Measurements from ENCODE around the gene IFNA10.
"Not testable (repeated sequence)": the region's sequence is repeated elsewhere in the genome, so short reads cannot be mapped to it uniquely, and the experiment has no call there.

The IFNA10 gene

GRCh38 chr9:21210311-21210710, 3.4 kb upstream of the IFNA10 start:
- TF ChIP-seq ZNF274 (IDR thresholded peaks at IDR 0.05; ENCODE audit: low read depth, low read length): no peak

DNA sequence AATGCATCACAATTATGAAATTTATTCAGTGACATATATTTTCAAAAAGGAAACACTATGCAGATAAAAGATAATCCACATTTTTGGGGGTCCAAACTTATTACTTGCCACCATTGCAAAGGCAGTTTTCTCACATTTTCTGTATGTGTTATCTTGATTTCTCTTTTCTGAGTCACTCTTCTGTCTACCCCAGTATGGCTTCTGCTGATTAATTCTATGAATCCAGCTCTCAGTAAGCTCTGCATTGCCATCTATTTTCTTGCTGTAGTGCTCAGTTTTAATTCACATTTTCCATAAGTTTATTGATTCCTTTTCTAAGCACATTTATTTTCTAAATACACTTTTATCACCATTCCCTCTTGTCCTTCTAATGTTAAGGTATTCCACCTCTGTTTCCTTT, 1.7 kb downstream of the IFNA10 start:
- no peak for TF ChIP-seq ZNF274 (IDR thresholded peaks at IDR 0.05; ENCODE audit: low read depth, low read length)
- H3K4me3 ChIP-seq (ENCODE audit: low read length): no peak overlapping the region

More at GRCh38 chr9:21210311-21210710, 3.4 kb upstream of the IFNA10 start:
- no peak overlapping the region for H3K4me3 ChIP-seq (ENCODE audit: low read length)

DNA sequence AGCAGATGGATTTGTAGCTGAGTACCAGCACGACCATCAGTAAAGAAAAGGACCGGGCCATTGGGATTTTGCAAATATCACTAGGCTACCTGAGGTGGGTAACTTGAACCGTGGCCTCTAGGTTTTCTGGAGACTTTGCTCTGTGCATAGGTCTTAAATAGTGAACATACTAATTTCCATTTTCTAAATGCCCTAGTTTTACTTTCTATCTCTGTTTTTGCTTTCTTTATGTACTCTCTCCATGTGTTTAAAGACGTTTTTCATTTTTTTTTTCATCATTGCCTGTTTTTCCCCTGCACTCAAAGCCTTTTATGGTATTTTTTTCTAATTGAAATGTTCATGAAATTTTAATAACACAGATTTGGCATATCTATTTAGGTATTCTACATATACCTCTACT, 4.8 kb downstream of the IFNA10 start, which contains the start of gene IFNA7:
Gene IFNA7 (minus strand): TSS at position 101 of the 400 bp plus-strand sequence. CDS start 40 bp downstream, at position 61.
- not testable (repeated sequence) for H3K4me3 ChIP-seq (ENCODE audit: low read length)

DNA sequence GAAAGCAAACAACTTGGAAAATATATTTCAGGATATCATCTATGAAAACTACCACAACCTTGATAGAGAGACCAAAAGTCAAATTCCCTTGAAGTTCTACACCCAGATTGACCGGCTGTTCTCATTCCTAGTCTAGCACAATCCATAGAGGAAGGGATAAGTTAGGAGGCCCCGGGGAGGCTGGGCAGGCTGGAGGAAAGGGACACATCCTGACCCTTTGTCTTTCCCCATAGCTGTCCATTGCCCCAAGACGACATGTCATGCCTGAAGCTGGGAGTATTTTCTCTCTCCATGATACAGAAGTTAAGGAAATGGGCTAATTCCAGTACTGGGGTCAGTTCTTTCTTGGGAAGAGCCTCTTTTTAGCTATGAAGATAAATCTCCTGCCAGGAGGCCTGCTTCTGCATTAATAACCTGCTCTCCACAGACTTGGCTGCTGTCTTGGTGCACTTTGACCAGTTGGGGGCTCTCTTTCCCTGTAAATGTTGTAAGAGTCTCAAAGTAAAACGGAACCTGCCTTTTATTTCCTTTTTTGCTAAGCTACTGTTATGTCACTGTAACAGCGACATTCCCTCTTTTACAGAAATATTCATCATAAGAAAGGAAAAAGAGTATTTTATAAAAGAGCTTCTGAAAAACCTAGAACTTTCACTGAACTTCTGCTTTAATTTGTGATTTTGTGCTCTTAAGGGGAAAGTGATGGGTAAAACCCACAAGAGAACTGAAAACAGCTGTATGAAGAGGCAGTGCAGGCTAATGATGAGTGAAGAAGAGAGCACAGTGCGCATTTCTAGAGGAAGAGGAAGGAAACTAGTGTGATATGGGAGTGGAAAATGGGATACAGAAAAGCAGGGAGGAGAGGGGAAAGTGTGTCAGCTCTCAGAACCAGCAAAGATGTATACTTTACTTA, 11.8 kb downstream of the IFNA10 start:
- H3K4me3 ChIP-seq (ENCODE audit: low read length): not testable (repeated sequence)

GRCh38 chr9:21187487-21187886, 19.5 kb downstream of the IFNA10 start, which contains the start of gene IFNA4:
IFNA4 (minus strand) TSS chr9:21187587; CDS start chr9:21187531, 56 bp downstream.
- not testable (repeated sequence) for H3K4me3 ChIP-seq (ENCODE audit: low read length)

DNA sequence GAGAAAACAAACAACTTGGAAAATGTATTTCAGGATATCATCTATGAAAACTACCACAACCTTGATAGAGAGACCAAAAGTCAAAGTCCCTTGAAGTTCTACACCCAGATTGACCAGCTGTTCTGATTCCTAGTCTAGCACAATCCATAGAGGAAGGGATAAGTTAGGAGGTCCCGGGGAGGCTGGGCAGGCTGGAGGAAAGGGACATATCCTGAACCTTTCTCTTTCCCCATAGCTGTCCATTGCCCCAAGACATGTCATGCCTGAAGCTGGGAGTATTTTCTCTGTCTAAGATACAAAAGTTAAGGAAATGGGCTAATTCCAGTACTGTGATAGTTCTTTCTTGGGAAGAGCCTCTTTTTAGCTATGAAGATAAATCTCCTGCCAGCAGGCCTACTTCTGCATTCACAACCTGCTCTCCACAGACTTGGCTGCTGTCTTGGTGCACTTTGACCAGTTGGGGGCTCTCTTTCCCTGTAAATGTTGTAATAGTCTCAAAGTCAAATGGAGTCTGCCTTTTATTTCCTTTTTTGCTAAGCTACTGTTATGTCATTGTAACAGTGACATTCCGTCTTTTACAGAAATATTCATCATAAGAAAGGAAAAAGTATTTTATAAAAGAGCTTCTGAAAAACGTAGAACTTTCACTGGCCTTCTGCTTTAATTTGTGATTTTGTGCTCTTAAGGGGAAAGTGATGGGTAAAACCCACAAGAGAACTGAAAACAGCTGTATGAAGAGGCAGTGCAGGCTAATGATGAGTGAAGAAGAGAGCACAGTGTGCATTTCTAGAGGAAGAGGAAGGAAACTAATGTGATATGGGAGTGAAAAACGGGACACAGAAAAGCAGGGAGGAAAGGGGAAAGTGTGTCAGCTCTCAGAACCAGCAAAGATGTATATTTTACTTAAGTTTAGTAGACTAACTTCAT, 23.9 kb downstream of the IFNA10 start:
- H3K4me3 ChIP-seq (ENCODE audit: low read length): not testable (repeated sequence)

GRCh38 chr9:21174671-21175070, 32.3 kb downstream of the IFNA10 start:
- TF ChIP-seq ZNF274 (IDR thresholded peaks at IDR 0.05; ENCODE audit: low read depth, low read length): no peak

DNA sequence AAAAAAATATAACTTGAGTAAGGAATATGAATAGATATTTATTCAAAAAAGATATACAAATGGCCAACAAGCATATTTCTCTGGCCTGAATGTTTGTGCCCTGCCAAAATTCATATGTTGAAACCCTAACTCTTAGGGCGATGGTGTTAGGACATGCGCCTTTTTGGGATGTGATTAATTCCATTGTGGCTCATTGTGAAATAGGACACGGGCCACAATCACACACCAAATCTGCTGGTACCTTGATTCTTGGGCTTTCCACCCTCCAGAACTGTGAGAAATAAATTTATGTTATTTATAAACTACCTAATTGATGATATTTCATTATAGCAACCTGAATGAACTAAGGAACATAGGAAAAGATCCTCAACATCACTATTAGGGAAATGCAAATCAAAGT, 34.8 kb downstream of the IFNA10 start:
- TF ChIP-seq ZNF274 (IDR thresholded peaks at IDR 0.05; ENCODE audit: low read depth, low read length): no peak

More at GRCh38 chr9:21174671-21175070, 32.3 kb downstream of the IFNA10 start:
- H3K4me3 ChIP-seq (ENCODE audit: low read length): no peak overlapping the region

GRCh38 chr9:21171351-21171750, 35.6 kb downstream of the IFNA10 start:
- TF ChIP-seq ZNF274 (IDR thresholded peaks at IDR 0.05; ENCODE audit: low read depth, low read length): no peak
- H3K4me3 ChIP-seq (ENCODE audit: low read length): no peak overlapping the region

More for the DNA sequence above, 34.8 kb downstream of the IFNA10 start:
- H3K4me3 ChIP-seq (ENCODE audit: low read length): no peak overlapping the region

DNA sequence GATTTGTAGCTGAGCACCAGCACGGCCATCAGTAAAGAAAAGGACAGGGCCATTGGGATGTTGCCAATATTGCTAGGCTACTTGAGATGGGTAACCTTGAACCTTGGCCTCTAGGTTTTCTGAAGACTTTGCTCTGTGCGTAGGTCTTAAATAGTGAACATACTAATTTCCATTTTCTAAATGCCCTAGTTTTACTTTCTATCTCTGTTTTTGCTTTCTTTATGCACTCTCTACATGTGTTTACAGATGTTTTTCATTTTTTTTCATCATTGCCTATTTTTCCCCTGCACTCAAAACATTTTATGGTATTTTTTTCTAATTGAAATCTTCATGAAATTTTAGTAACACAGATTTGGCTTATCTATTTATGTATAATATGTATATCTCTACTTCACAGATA, 40.4 kb downstream of the IFNA10 start, which contains the start of gene IFNA21:
Gene IFNA21 (minus strand): TSS at position 101 of the 400 bp plus-strand sequence. CDS start 48 bp downstream, at position 53.
- H3K4me3 ChIP-seq (ENCODE audit: low read length): not testable (repeated sequence)

- H3K4me3 ChIP-seq (ENCODE audit: low read length): no peak overlapping the region
- no peak for TF ChIP-seq ZNF274 (IDR thresholded peaks at IDR 0.05; ENCODE audit: low read depth, low read length)
Measured at GRCh38 chr9:21165516-21165915, 41.4 kb downstream of the IFNA10 start.

- H3K4me3 ChIP-seq (ENCODE audit: low read length): no peak overlapping the region
- TF ChIP-seq ZNF274 (IDR thresholded peaks at IDR 0.05; ENCODE audit: low read depth, low read length): no peak
Measured at GRCh38 chr9:21160178-21160577, 46.8 kb downstream of the IFNA10 start.
